Glomerular endothelial cell (primary cell): ENCODE results near the gene PNPLA1. TPM values are rescaled to one million over a fixed set of nuclear protein-coding genes. Genes with fewer than 3 reads are reported as not detected.

Source experiments
- DNase-seq: peaks from one replicate; pipeline ENCODE4 v3.0.0-alpha.2; 2011; ENCODE audit warnings: low read depth, low spot score; ENCODE audit errors: extremely low read depth
- total RNA-seq: library from RNA; depleted of rRNA; stranded (reverse); fragments of >200 nt; gene quantifications from 2 replicates; pipeline ENCODE4 v1.2.3, GENCODE V29; 2015

Gene PNPLA1
- total RNA-seq, 1 donor from 2014 or later, result not detected

DNA sequence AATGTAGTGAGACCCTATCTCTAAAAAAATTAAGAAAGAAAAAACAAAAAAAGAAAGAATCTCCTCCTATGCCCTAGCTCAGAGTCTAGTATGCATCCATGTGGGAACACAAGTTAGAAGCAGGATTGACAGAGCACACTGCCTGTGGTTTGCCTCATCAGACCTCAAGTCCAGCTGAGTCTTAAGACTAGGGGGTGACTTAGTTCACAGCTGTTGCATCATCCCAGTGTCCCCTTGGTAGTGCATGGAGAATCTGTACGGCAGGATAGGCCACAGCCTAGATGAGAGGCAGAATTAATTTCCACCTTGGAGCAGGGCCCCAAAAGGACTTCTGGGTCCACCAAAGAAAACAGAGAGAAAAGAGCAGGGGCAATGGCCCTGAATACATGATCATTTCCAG, 13.7 kb downstream of the PNPLA1 start:
- no peak for DNase-seq

DNA sequence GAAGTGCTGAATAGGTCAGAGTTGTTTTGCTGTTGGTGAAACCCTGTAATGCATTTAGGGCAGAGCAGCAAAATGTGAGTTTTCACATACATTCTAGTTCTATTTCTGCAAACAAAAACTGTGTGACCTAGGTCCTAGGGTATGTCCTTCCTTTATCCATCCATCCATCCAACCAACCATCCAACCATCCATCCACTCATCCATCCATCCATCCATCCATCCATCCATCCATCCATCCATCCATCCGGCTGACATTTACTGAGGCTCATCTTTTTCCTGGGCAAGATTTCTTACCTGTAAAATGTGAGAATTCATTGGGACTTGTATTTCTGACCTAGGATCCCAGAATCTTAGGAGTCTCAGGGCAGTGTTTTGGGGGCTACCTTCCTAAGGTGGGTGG, 14.5 kb downstream of the PNPLA1 start:
- no peak for DNase-seq

DNA sequence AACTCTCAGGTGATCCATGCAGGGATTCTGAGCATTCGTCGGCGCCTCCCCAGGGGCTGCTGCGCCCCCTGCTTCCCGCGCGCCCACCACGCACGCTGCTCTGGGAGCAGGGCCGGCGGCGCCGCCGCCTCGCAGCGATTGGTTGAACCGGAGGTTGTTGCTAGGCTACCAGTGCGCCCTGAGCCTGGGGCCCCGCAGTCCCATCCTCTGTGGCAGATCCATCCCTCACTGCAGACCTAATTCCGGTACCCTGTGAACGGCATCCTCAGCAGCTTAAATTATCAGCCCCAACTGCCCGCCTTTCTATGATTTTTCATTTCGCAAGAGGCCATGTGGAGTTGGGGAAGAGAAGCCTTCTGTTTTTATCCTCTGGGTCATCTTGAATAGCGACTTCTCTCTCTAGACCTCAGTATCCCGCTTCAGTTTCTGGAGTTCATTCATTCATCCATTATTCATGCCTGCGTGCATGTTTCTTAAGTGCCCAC, 15.4 kb downstream of the PNPLA1 start:
- DNase-seq, result no peak

DNA sequence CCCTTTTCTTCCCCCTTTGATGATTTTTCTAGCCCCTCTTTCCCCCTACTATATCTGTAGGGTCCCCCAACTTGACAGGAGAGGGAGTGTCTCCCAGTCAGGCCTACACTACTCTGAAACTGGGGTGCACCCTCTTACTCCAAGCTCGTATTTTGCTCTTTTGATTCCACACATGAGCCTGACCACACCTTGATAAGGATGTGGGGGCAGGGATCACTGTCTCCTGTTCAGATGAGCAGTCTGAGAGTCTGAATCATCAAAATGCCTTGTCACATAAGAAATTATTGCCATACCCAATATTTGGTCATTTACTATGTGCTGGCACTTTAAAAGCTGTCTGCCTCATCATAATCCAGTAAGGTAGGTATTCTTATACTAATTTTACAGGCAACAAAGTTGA, 15.9 kb downstream of the PNPLA1 start:
- DNase-seq, result no peak

DNA sequence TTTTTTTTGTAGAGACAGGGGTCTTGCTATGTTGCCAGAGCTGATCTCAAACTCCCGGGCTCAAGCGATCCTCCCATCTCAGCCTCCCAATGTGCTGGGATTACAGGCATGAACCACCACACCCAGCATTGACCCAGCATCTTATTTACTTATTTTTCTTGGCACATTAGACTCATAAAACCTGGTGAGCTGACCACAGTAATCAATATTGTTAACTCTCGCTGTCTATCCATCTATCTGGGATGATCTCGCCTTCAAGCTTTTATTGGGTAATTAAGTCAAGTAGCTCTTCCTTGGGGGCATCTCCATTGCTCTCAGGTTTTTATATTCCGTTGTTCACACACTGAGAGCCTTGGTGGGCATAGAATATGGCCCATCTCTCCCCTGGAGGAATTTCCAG, 17.0 kb downstream of the PNPLA1 start:
- DNase-seq, result no peak

DNA sequence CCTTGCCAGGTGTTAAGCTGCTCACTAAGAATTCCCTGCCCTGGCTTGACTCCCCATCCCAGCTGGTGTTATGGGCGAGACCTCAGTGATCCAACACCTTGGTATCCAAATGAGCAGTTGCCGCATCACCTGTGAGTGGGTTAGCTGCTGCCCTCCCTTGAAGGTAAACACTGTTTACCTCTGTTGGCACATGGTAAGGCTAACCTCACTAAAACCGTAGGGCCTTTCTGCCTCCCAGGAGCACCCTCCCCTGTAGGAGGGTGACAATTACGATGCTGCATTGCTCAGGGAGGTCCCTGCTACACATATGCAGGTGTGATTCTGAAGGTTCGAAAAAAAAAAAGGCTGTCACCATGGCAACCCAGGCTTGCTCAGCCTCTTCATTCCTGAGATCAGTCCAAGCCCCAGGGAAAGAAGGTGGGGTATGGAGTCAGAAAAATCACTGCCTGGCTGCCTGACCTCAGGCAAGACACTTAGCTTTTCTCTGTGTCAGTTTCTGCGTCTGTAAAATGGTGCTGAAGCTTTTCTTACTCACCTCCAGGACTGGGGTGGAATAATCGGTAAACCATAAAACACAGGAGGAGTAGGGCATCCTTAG, 19.5 kb downstream of the PNPLA1 start:
- no peak for DNase-seq

DNA sequence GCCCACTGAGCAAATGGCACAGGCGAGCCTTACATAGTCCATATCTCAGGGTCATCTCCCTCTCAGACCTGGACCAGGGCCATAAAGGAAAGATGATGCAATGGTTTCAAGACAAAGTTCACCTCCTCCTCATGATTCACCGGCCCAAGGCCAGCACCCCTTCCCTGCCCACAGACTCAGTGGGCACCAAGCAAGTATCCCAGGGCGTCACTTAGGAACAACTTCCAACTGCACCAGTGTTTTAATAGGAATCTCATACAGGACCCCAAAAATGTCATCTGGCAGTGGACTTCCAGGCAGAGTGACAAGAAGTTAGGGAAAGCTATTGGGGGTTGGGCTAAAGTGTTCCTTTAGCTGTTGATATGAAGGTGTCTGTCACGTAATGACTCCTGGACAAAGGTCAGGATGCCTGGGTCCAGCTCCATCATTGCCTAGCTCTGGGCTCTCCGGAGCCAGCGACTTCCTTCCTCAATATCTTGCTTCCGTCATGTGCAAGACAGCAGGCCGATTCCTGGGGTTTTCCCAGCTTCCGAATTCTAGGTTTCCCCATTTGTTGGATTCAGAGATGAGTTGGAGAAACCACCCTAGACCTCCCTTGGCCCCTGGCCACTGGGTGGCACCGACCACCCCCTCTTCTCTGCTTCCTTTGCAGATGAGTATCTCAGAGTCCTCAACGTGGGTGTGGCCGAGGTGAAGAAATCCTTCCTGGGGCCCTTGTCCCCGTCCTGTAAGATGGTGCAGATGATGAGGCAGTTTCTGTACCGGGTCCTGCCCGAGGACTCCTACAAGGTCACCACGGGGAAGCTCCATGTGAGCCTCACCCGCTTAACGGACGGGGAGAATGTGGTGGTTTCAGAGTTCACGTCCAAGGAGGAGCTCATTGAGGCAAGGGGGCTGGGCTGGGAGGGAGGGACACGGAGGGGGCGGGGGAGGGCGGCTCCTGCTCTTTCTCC, 21.1 kb downstream of the PNPLA1 start:
- DNase-seq, result no peak

DNA sequence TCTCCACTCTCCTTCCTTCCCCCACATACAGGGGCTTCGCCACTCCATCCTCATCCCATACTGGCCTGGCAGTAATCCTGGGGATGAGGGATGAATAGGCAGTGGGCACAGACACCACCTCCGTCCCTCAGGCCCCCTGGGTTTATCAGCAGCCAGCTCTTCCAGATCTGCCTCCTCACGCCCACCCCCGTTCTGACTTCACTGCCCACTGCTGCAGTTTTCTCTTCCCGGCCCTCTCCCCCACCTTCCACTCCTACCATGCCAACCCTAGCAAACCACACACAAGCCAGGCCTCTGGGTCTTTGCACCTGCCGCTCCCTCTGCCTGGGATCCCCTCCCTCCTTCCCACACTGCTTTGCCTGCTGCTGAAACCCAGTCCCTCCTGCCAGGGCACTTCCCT, 22.3 kb downstream of the PNPLA1 start:
- DNase-seq, result no peak

DNA sequence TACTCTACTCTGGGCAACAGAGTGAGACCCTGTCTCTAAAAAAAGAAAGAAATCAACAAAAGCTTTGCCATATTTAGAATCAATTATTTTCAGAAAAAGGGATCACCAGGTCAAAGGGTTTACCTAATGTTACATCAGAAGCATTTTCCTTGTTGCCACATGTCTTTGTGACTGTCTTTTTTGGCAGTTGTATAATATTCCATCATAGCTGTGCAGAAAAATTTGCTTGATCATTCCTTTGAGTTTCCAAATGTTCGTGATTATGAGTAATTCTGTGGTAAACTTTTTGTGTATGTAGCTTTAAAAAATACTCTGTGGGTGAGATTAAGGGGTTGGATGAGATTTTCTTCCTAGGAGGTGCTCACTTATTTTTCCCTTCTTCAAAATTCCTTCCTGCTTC, 26.4 kb downstream of the PNPLA1 start:
- DNase-seq, result no peak

DNA sequence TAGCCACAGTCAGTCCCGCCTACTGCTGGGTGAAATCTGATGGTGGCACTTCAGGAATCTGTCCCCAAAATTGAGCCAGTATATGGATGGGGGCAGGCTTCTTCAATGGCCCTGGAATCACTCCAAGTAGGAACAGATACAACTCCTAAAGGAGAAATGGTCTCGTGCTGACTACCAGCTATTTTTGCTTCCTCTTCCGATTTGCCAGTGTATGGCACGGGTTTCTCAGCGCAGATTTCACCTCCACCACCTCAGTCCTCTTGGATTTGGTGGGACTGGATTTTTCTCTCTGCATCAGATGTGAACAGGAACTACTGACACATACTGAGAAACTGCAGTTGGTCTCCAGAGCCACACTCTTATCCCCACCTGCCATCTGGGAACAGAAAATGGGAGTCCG, 27.2 kb downstream of the PNPLA1 start:
- no peak for DNase-seq

DNA sequence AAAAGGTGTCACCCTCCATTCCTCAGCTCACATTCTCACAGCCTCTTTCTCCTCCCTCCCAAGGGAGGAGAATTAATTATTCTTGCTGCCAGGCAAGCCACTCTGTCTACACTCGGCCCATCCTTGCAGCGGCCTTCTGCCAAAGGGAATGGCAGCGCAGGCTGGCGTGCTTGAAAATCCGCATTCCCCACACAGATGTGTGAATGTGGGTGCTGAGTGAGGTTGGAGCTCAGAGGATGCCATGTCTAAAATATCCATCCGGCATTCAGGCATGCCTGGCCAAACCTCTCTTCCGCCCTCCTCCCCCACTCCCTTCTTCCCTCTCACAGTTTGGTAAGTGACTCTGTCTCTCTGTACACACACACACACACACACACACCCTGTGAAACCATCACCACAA, 27.7 kb downstream of the PNPLA1 start:
- DNase-seq, result no peak

DNA sequence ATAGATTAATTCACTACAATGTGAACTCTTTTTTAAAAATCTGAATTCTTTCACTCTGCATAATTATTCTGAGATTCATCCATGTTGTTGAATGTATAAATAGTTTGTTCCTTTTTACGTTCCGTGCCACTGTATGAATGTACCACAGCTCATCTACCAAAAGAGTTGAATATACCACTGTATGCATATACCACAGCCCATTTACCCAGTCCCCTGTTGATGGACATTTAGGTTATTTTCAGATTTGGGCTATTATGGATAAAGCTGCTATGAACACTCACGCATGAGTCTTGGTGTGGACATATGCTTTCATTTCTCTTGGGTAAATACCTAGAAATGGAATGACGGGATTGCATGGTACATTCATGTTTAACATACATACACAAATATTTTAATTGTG, 28.2 kb downstream of the PNPLA1 start:
- no peak for DNase-seq

DNA sequence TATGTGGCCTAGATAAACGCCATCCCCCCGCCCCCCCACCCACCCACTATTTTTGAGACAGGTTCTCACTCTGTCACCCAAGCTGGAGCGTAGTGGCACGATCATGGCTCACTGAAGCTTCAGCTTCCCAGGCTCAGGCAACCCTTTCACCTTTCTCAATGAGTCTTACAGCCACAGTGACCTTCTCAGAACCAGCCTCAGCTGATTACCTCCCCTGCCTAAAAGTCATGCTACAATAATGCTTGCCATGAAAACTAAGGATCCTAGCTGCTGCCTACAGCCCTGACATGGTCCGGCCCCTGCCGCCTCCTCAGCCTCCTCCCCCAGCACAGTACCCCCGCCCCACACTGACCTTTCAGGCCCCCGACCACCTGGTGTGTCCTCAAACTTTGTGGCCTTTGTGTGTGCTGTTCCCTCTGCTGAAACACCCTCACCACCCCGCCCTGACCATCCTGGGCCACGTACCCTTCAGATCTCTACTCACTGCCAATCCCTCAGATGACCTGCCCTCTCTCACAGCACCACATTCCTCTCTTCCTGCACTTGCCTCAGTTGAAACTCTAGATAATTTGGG, 31.3 kb downstream of the PNPLA1 start:
- no peak for DNase-seq

DNA sequence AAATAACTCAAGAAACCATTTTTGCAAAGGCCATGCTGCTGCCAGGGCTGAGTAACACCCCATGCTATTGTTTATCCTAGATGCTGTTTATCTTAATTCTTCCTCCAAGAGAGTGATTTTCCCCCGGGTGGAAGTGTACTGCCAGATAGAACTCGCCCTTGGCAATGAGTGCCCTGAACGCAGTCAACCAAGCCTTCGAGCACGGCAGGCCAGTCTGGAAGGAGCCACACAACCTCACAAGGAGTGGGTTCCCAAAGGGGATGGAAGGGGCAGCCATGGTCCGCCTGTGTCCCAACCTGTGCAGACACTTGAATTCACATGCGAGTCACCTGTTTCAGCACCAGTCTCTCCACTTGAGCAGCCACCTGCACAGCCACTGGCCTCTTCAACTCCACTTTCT, 31.9 kb downstream of the PNPLA1 start:
- DNase-seq, result no peak

DNA sequence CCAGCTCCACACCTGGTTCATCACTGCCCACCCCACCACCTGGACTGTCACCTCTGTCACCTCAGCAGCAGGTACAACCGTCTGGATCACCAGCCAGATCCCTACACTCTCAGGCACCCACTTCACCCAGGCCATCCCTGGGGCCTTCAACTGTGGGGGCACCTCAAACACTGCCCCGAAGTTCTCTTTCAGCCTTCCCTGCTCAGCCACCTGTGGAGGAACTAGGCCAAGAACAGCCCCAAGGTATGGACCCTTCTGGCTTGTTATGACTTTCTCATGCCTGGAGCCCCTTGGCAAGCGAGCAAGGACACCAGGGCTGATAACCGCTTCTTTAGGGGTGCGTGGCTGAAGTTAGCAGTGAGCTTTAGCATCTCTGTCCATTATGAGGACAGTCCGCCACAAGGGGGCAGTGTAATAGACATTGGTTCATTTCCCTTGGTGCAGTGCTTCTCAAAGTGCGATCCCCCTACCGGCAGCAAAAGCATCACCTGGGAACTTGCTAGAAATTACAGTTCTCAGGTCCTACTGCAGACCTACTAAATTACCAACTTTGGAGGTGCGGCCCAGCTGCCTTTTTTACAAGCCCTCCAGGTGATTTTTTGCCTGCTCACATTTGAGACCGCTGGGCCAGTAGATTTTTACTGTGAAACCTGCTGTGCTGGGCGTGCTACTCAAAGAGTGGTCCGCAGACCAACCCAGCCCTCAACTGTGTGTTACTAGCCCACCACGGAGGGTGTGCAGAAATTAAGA, 32.5 kb downstream of the PNPLA1 start:
- DNase-seq, result peak; percentile 81

DNA sequence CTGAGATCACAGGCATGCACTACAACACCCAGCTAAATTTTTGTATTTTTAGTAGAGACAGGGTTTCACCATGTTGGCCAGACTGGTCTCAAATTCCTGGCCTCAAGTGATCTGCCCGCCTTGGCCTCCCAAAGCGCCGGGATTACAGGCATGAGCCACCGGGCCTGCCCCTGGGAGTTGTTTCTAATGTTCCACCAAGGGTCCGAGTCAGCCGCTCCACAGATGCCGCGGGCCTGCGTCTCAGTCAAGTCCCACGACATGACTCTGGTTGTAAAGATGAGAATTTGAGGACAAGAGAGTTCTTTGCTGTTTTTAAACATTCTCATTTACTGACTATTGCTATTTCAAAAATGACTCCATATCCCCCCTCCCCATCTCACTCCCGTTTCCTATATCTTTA, 36.0 kb downstream of the PNPLA1 start:
- no peak for DNase-seq

DNA sequence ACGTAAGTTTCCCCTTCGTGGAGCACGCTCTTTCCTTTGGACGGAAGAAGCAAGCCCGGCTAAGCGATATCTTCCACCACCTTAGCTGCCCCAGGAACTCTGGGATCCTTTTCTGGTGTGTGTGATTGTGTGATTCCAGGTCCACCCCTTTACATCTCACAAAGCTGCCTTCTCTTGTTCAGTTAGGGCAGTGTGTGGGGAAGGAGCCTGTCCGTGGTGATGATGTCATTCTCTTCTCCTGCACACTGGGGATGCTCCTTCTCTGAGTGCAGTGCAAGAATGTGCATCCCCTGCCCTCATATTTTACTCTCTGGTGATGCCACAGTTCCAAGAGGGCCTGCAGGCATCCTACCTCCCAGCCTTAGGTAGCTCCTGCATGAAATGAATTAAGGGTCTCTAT, 36.5 kb downstream of the PNPLA1 start:
- DNase-seq, result no peak

DNA sequence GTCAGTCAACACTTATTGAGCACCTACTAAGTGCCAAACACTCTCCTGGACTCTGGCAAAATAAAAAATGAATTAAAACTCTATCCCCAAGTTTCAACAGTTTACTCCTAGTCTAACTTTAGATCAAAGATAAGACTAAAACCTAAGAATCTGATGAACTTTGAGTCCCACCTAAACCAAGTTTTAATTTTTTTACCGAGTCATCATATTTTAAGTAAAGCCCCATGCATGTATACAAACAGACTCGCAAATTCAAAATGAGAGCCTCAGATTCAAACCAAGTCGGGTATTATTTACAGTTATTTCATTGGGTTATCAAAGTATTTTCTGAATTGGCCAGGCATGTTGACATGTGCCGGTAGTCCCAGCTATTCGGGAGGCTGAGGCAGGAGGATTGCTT, 38.7 kb downstream of the PNPLA1 start:
- no peak for DNase-seq

DNA sequence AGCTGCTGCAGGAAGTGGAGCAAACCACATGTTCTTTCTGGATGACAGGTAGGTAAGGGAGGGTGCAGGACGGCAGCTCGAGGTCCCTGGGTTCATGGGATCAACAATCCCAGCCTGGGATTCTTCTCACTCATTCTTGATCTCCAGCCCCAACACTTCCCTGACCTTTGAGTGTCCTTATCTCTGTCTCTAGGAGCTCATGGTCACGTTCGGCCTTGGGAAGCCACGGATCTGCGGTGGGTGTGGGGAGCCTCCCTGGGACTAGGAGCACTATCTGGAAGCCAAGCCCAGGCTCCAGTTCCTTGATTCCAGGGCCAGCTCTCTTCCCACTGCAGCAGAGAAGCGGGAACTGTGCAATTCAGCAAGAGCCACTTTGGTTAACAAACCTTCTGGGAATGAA, 39.3 kb downstream of the PNPLA1 start:
- no peak for DNase-seq

DNA sequence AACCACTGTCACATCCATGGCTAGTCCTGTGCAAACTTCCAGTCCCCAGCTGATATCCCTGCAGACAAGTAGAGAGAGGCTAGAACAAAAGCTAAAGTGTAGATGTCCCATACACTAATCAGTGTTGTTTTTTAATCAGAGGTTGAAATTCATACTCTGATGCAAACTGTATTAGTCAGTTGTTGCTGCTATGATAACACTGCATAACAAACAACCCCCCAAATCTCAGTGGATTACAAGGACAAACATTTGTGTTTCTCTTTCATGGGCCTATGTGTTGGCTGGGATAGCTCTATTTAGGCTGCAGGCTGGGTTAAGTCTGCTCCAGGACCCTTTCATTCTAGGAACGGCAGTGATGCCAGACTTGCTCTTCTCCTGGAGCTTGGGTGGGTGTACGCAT, 40.0 kb downstream of the PNPLA1 start:
- DNase-seq, result no peak
